Activated T-cell treated with anti-CD3 and anti-CD28 coated beads, Interleukin-2, amount 50 U/mL, for 48 hours (primary cell): ENCODE measurements around the gene ZNF77.
A peak's percentile ranks its signal among the peaks of the same experiment; 100 is the strongest.
"Not testable (repeated sequence)": the region's sequence is repeated elsewhere in the genome, so short reads cannot be mapped to it uniquely, and the experiment has no call there.

Source experiments
- DNase-seq, 2 experiments: peaks; one replicate each; pipeline ENCODE4 v3.0.0-alpha.2; 2020

The ZNF77 gene

GRCh38 chr19:2944775-2945574, at the start of gene ZNF77:
TSS of gene ZNF77 (minus strand) at chr19:2944971. CDS start at chr19:2944840, 131 bp downstream.
- peak; percentile 100 for DNase-seq

- DNase-seq: no peak
Observed at GRCh38 chr19:2993579-2993978, 48.8 kb upstream of the ZNF77 start.

GRCh38 chr19:2992958-2993357, 48.2 kb upstream of the ZNF77 start:
- DNase-seq: no peak

- DNase-seq: not testable (repeated sequence)
Observed at GRCh38 chr19:2992333-2992732, 47.6 kb upstream of the ZNF77 start.

- no peak for DNase-seq
Observed at GRCh38 chr19:2989236-2989946, 44.6 kb upstream of the ZNF77 start.

GRCh38 chr19:2988568-2988967, 43.8 kb upstream of the ZNF77 start:
- DNase-seq: no peak

GRCh38 chr19:2987797-2988196, 43.0 kb upstream of the ZNF77 start:
- DNase-seq: no peak

- no peak for DNase-seq
Observed at GRCh38 chr19:2986951-2987524, 42.3 kb upstream of the ZNF77 start.

- DNase-seq: no peak
Observed at GRCh38 chr19:2984215-2984528, 39.4 kb upstream of the ZNF77 start.

- no peak for DNase-seq
Observed at GRCh38 chr19:2983351-2984214, 38.8 kb upstream of the ZNF77 start.

- DNase-seq: no peak
Observed at GRCh38 chr19:2982983-2983350, 38.2 kb upstream of the ZNF77 start.

GRCh38 chr19:2982561-2982960, 37.8 kb upstream of the ZNF77 start:
- no peak for DNase-seq

- no peak for DNase-seq
Observed at GRCh38 chr19:2981898-2982297, 37.1 kb upstream of the ZNF77 start.

GRCh38 chr19:2978772-2979171, 34.0 kb upstream of the ZNF77 start:
- DNase-seq: no peak

GRCh38 chr19:2978166-2978767, 33.5 kb upstream of the ZNF77 start:
- DNase-seq: no peak

- peak in 1 of 2 experiments; percentile 30 for DNase-seq
Observed at GRCh38 chr19:2977746-2978138, 33.0 kb upstream of the ZNF77 start.

GRCh38 chr19:2977001-2977745, 32.4 kb upstream of the ZNF77 start, which contains the start of gene TLE6:
TSS of gene TLE6 (plus strand) at chr19:2977564. CDS start at chr19:2978234, 670 bp downstream.
- DNase-seq: peak; percentile 93 to 96

GRCh38 chr19:2976609-2977000, 31.8 kb upstream of the ZNF77 start:
- peak in 1 of 2 experiments; percentile 19 for DNase-seq

GRCh38 chr19:2974342-2975041, 29.7 kb upstream of the ZNF77 start:
- DNase-seq: peak; percentile 30 to 39

- no peak for DNase-seq
Observed at GRCh38 chr19:2973229-2973628, 28.5 kb upstream of the ZNF77 start.

GRCh38 chr19:2970201-2970835, 25.5 kb upstream of the ZNF77 start:
- no peak for DNase-seq
